ENCODE results near the gene ASTN2. TPM values are rescaled to one million over a fixed set of nuclear protein-coding genes. Genes with fewer than 3 reads are reported as not detected.

ASTN2 gene
- total and polyA plus RNA-seq, 3 donors from 2014 or later: 55.7 to 157 (median 117) TPM

- no peak for TF ChIP-seq CTCF (IDR thresholded peaks at IDR 0.05)
- no peak for TF ChIP-seq POLR2A (IDR thresholded peaks at IDR 0.05)
- no peaks in the 10 kb centered on the region for H3K36me3 ChIP-seq (ENCODE audit: low read depth, missing control alignments)
- 62 to 76% methylated on average over 2 of the region's 2 CpGs for WGBS, 2 donors
- intact Hi-C loops (cut with DNase I; ENCODE audit: low total_unique reads): no loop called here
- H3K4me3 ChIP-seq: no peak overlapping the region
- H3K27ac ChIP-seq: no peak overlapping the region
- no peaks in the 10 kb centered on the region for H3K27me3 ChIP-seq
- no peaks in the 10 kb centered on the region for H3K9me3 ChIP-seq
- no peaks in the 10 kb centered on the region for H3K4me1 ChIP-seq
- DNase-seq: no peak
Measured at GRCh38 chr9:117451311-117451710, 36.5 kb upstream of the ASTN2 start.

GRCh38 chr9:117448066-117448465 lies 33.2 kb upstream of the ASTN2 start:
- intact Hi-C loops (cut with DNase I; ENCODE audit: low total_unique reads): no loop called here
- no peaks in the 10 kb centered on the region for H3K9me3 ChIP-seq
- no peak for TF ChIP-seq CTCF (IDR thresholded peaks at IDR 0.05)
- no peak for TF ChIP-seq POLR2A (IDR thresholded peaks at IDR 0.05)
- no peaks in the 10 kb centered on the region for H3K36me3 ChIP-seq (ENCODE audit: low read depth, missing control alignments)
- DNase-seq: no peak
- no peak overlapping the region for H3K4me3 ChIP-seq
- WGBS, 2 donors: 67 to 76% methylated on average over 3 of the region's 3 CpGs
- H3K4me1 ChIP-seq: no peaks in the 10 kb centered on the region
- no peak overlapping the region for H3K27ac ChIP-seq
- H3K27me3 ChIP-seq: no peaks in the 10 kb centered on the region

DNA sequence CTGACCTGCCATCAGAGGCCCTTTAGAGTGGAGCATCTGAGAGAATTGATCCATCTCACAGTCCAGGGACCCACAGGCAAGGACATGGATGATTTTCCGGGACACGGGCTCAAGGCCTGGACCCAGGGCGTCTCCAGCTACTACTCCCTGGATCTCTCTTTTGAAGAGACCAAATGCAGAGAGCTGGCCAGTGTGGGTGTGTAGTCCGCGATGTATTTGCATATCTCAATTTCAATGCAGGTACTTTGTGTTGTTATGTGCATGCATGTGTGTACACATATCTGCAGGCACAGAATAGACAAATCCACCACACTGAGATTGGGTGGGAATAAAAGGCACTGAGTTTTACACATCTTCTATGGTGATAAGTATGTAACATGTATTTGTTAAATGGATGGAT lies 30.8 kb upstream of the ASTN2 start:
- H3K27me3 ChIP-seq: no peaks in the 10 kb centered on the region
- intact Hi-C loops (cut with DNase I; ENCODE audit: low total_unique reads): no loop called here
- H3K36me3 ChIP-seq (ENCODE audit: low read depth, missing control alignments): no peaks in the 10 kb centered on the region
- no peak for DNase-seq
- no peak overlapping the region for H3K4me3 ChIP-seq
- no peaks in the 10 kb centered on the region for H3K9me3 ChIP-seq
- no peak overlapping the region for H3K27ac ChIP-seq
- H3K4me1 ChIP-seq: no peaks in the 10 kb centered on the region
- WGBS, 2 donors: 92 to 95% methylated on average over 5 of the region's 5 CpGs
- TF ChIP-seq CTCF (IDR thresholded peaks at IDR 0.05): no peak

DNA sequence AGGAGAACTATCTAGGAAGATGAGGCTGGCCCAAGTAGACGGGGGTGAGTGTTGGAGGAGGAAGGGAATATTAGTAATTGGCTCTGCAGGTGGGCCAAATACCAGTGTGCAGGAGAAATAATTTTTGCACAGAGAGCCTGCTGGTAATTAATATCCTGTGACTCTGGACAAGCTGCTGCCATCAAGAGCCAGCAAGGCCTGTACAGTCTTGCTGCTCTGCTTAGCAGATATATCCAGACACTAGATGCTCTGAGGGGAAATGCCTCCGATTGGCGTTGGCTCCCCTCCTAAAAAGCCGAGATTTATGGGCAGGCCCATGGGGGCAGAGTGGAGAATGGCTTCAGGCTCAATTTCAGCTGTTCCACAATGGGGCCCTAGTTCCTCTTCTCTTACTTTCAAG lies 29.6 kb upstream of the ASTN2 start:
- Histone ChIP-seq H3K4me1 (no peaks in the 10 kb centered on the region), H3K36me3 (ENCODE audit: low read depth, missing control alignments) (no peaks in the 10 kb centered on the region), H3K27ac (no peak overlapping the region), H3K27me3 (no peaks in the 10 kb centered on the region), H3K9me3 (no peaks in the 10 kb centered on the region), H3K4me3 (no peak overlapping the region)
- no peak for DNase-seq
- intact Hi-C loops (cut with DNase I; ENCODE audit: low total_unique reads): no loop called here
- WGBS, 2 donors: 53 to 58% methylated on average over 4 of the region's 4 CpGs
- TF ChIP-seq POLR2A (IDR thresholded peaks at IDR 0.05): no peak
- TF ChIP-seq CTCF (IDR thresholded peaks at IDR 0.05): no peak

DNA sequence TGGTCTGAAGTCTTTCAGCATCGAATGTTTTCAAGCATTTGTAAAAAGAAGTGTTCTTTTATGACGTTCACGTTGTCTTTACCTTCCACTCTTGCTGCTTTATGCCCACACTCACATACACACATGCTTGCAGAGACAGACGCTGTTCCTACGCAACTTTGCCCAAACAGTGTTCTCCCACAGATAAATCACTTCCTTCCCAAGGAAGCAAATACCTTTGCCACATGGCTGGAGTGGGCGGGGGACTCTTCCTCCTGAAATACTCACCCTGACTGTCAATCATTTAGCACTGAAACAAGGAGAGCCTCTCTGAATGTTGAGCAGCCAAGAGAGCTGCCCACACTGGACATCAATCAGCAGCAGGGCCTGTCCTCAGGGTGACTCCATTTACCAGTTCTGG lies 22.4 kb upstream of the ASTN2 start:
- DNase-seq: no peak
- Histone ChIP-seq H3K4me1 (no peaks in the 10 kb centered on the region), H3K9me3 (no peaks in the 10 kb centered on the region), H3K36me3 (ENCODE audit: low read depth, missing control alignments) (no peaks in the 10 kb centered on the region), H3K4me3 (no peak overlapping the region), H3K27ac (no peak overlapping the region), H3K27me3 (no peaks in the 10 kb centered on the region)
- TF ChIP-seq CTCF (IDR thresholded peaks at IDR 0.05) (no peak), POLR2A (IDR thresholded peaks at IDR 0.05) (no peak)
- WGBS, 2 donors: 45 to 53% methylated on average over 6 of the region's 6 CpGs
- intact Hi-C loops (cut with DNase I; ENCODE audit: low total_unique reads): loop anchor here (10.0 kb wide), 1 partner anchor 62 kb away; no protein-coding TSS in a partner anchor

All from testis (tissue), 3 donors.